ENCODE measurements around the gene RPL35. TPM values are rescaled to one million over a fixed set of nuclear protein-coding genes. Genes with fewer than 3 reads are reported as not detected.

Gene RPL35
- polyA plus RNA-seq, 1 donor (not counting 4 experiments of a cell fraction or from before 2014, with no cell fraction given), result 3,325 TPM

- Histone ChIP-seq H3K4me1 (ENCODE audit: control insufficient read depth, extremely low read depth, insufficient read depth, low read length) (no peaks in the 10 kb centered on the region), H3K4me3 (ENCODE audit: control insufficient read depth in 2 of 3, extremely low read depth in 1 of 3, insufficient read depth in 2 of 3, low read depth in 1 of 3, low read length in 3 of 3) (no peak overlapping the region), H3K9ac (ENCODE audit: control insufficient read depth, extremely low read depth, insufficient read depth, low read length) (no peak overlapping the region), H3K9me3 (ENCODE audit: control insufficient read depth, low read depth, low read length) (no peaks in the 10 kb centered on the region), H3K36me3 (ENCODE audit: control insufficient read depth in 2 of 2, extremely low read depth in 1 of 2, insufficient read depth in 2 of 2, low read length in 2 of 2) (peaks cover 17 to 21% of the 10 kb centered on the region in 2 experiments), H2AFZ (ENCODE audit: control insufficient read depth, low read length) (no peak overlapping the region), H3K27me3 (ENCODE audit: control insufficient read depth, extremely low read depth, insufficient read depth, low read length) (no peaks in the 10 kb centered on the region), H3K27ac (ENCODE audit: control insufficient read depth, insufficient read depth, low read length) (no peak overlapping the region), H3K9me1 (ENCODE audit: control insufficient read depth, extremely low read depth, insufficient read depth, low read length) (no peaks in the 10 kb centered on the region), H3K79me2 (ENCODE audit: control insufficient read depth, insufficient read depth, low read length) (no peaks in the 10 kb centered on the region), H4K20me1 (ENCODE audit: control insufficient read depth, extremely low read depth, insufficient read depth, low read length) (no peaks in the 10 kb centered on the region), H3K4me2 (ENCODE audit: control insufficient read depth, extremely low read depth, insufficient read depth, low read depth, low read length) (no peak overlapping the region)
- FAIRE-seq, result no peak
- no peak for DNase-seq (ENCODE audit: low read depth, low spot score)
- dilution Hi-C loops (cut with MboI; ENCODE audit: extremely low pct_ligation_motif_present, low sequenced_read_pairs), result no loop called here
- no peak for TF ChIP-seq CTCF (optimal IDR thresholded peaks at IDR 0.05 in 1 of 3, IDR thresholded peaks at IDR 0.05 in 1 of 3, conservative IDR thresholded peaks at IDR 0.05 in 1 of 3; ENCODE audit: extremely low read depth in 1 of 3, insufficient read depth in 2 of 3, low read length in 3 of 3)
Measured at GRCh38 chr9:124889006-124889405, 27.2 kb upstream of the RPL35 start.

GRCh38 chr9:124887832-124888231 lies 26.1 kb upstream of the RPL35 start:
- no peaks in the 10 kb centered on the region for H3K79me2 ChIP-seq (ENCODE audit: control insufficient read depth, insufficient read depth, low read length)
- FAIRE-seq (no peak), DNase-seq (ENCODE audit: low read depth, low spot score) (no peak)
- H3K9me3 ChIP-seq (ENCODE audit: control insufficient read depth, low read depth, low read length), result no peaks in the 10 kb centered on the region
- H3K4me1 ChIP-seq (ENCODE audit: control insufficient read depth, extremely low read depth, insufficient read depth, low read length), result no peaks in the 10 kb centered on the region
- H3K9me1 ChIP-seq (ENCODE audit: control insufficient read depth, extremely low read depth, insufficient read depth, low read length), result no peaks in the 10 kb centered on the region
- H2AFZ ChIP-seq (ENCODE audit: control insufficient read depth, low read length), result no peak overlapping the region
- H4K20me1 ChIP-seq (ENCODE audit: control insufficient read depth, extremely low read depth, insufficient read depth, low read length), result no peaks in the 10 kb centered on the region
- H3K9ac ChIP-seq (ENCODE audit: control insufficient read depth, extremely low read depth, insufficient read depth, low read length), result no peak overlapping the region
- H3K4me3 ChIP-seq (ENCODE audit: control insufficient read depth in 2 of 3, extremely low read depth in 1 of 3, insufficient read depth in 2 of 3, low read depth in 1 of 3, low read length in 3 of 3), result no peak overlapping the region
- peaks cover 13 to 17% of the 10 kb centered on the region in 2 experiments for H3K36me3 ChIP-seq (ENCODE audit: control insufficient read depth in 2 of 2, extremely low read depth in 1 of 2, insufficient read depth in 2 of 2, low read length in 2 of 2)
- TF ChIP-seq EZH2 (IDR thresholded peaks at IDR 0.05; ENCODE audit: low read length) (no peak), CTCF (optimal IDR thresholded peaks at IDR 0.05 in 1 of 3, IDR thresholded peaks at IDR 0.05 in 1 of 3, conservative IDR thresholded peaks at IDR 0.05 in 1 of 3; ENCODE audit: extremely low read depth in 1 of 3, insufficient read depth in 2 of 3, low read length in 3 of 3) (no peak)
- H3K27me3 ChIP-seq (ENCODE audit: control insufficient read depth, extremely low read depth, insufficient read depth, low read length), result no peaks in the 10 kb centered on the region
- H3K27ac ChIP-seq (ENCODE audit: control insufficient read depth, insufficient read depth, low read length), result no peak overlapping the region
- dilution Hi-C loops (cut with MboI; ENCODE audit: extremely low pct_ligation_motif_present, low sequenced_read_pairs), result no loop called here
- no peak overlapping the region for H3K4me2 ChIP-seq (ENCODE audit: control insufficient read depth, extremely low read depth, insufficient read depth, low read depth, low read length)
